CD4-positive, alpha-beta T cell treated with Interleukin-4 for 1 hour (primary cell): Measurements from ENCODE around the gene KIRREL3.

Experiments used
- DNase-seq, 2 donors: peaks; one replicate each; pipeline ENCODE4 v3.0.0-alpha.2; 2020 to 2022

Gene KIRREL3

DNA sequence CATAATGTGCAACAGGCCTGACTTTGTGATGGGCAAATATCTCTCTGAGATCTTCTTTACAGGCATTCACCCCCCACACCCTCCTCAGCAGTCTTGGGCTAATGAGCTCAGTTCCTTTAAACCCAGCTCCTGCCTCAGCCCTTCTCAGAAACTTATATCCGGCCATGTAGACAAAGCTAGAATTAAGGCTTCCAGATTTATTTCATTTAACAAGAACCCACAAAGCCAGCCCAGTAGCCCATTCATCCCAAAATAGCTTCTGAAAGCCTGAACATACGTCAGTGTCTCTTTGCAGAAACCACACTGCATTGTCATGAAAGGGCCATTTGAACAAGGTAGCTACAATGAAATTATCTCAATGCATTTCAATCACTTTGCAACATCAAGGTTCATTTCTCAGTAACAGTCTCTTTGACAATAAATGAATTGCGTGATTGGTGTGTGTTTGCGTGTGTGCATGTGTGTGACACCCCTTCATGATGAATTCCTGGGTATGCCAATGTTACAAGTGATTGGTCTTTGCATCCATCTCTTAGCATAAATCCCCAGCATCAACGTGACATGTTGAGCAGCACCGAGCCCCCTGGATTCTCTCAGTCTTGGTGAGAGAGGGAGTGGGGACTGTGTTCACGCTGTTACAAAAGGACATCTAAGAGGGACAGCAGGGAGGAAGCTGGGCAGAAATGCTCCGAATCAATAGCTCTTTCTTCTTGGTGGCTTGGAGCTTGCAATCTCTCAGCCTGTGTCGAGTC is 299.6 kb downstream of the KIRREL3 start:
- DNase-seq = no peak

GRCh38 chr11:126698576-126698975 is 302.0 kb downstream of the KIRREL3 start:
- no peak for DNase-seq

- no peak for DNase-seq
Measured at GRCh38 chr11:126697936-126698335, 302.6 kb downstream of the KIRREL3 start.

GRCh38 chr11:126696982-126697381 is 303.6 kb downstream of the KIRREL3 start:
- DNase-seq = no peak

DNA sequence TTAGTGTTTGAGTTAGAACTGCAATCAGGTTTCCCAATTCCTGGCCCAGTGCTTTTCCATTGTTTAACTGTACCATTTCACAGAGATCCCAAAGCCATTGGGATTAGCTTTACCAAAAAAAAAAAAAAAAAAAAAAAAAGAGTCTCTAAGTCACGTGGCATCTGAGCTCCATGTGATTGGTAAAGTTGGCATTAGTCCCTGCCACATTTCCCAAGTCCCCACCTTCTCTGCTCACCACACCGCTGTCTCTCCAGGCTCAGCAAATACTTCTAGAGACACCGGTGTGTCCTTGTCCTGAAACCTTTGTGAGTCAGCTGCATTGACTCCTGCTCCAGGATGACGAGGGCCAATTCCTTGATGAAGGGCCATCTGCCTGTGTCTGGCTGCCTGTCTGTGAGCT is 305.3 kb downstream of the KIRREL3 start:
- no peak for DNase-seq

DNA sequence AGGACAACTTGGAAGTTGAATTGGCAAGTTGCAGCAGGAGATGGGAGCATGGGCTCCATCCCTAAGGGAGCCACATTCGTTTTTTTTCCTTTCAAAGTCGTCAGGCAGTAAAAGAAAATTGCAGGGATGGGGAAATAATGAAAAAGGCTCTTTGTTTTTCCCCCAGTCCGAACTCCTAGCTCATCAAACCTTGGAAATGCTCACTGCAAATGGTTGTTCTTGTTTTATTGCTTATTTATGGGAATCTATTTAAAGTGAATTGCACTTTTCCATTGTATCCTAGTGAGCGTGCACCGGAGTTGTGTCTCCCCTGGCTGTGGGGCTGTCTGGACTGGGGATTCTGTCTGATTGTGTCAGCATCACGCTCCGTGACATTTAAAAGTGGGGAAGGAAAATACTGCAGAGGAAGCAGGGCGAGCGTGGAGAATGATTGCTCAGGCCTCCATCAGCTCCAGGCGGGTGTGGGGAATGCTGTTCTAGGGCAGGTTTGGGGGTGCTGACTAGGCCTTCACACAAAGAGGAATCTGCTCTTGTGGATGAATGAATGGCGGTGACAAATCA is 306.4 kb downstream of the KIRREL3 start:
- DNase-seq = no peak

DNA sequence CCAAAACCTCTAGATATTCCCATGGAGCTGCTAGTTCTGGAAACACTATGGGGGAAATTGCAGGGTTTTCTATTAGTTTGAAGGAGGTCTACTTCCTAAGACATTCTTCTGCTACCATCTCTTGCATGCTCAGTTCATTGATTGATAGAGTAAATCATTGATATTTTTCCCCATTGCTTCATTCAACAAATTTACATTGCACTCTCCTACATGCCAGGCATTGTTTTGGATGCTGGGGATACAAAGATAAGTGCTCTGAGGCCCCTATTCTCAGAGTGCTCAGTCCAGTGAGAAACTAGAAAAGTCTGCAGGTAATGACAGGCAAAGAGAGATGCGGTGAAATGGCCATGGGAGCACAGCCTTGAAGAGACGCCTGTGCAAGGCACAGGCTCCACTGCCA is 313.1 kb downstream of the KIRREL3 start:
- no peak for DNase-seq

DNA sequence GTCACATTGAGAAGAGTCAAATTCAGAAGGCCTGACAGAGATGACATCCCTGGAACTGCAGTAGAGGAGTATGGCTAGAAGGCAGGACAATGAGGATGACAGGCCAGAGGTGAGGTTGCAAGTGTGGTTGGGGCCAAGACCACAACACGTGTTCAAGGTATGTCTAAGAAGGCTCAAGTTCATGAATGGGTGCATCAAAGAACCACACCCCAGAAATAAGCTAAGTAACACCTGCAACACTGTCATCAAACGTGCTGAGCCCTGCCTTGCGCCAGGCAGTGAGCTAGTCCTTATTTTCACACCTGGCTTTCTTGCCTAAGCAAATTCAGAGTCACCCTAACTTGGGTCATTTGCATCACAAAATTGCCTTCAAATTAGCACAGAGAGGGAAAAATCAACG is 313.6 kb downstream of the KIRREL3 start:
- no peak for DNase-seq

DNA sequence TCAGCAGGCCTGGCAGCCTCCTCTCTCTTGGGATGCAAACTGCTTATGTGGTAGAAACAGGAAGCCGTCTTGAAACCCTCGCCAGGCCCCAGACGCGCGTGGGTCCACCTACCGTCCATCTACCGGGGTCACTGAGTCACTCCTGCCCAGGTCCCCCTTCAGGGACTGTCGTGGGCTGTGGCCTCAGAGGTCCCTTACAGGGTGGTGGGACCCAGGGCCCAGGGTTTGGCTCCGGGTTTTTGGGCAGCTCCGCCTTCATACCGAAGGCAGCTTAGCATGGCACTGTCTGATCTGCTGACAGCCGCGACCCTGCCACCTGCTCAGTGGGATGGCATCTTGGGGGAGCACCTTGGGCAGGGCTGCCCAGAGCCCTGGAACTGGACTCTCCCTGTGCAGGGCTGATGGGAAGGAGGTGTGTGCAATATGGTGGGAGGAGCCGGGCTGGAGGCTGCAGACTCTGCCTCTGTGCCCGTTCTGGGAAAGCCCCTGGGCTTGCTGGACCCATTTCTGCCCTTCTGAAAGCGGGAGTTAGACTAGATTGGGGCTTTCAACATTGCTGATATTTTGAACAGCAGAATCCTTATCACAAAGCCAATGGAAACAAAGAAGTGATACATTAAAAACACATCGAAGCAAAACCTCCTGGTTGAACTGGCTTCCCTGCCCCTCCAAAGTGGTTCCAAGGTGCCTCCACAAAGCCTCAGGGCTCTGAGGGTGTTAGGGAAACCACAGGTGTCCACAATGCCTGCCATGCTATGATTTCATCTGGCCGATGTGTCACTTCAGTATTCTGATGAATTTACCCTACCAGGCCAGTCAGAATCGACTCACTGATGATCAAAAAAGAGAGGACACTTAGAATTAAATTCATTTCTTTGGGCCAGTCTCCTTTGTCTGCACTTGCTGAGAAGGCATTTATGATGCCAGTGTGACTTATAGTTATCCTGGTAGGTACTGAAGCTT is 316.5 kb downstream of the KIRREL3 start:
- no peak for DNase-seq

DNA sequence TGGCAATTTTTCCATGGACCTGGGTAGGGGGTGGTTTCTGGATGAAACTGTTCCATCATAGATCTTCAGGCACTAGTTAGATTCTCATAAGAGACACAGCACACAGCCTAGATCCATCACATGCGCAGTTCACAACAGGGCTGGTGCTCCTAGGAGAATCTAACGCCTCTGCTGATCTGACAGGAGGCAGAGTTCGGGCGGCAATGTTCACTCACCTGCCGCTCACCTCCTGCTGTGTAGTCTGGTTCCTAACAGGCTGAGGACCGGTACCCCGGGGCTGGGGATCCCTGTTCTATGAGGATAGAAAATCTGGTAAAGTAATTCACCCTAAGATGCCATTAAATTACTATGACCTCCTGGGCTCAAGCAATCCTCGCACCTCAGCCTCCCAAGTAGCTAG is 318.0 kb downstream of the KIRREL3 start:
- DNase-seq = no peak

DNA sequence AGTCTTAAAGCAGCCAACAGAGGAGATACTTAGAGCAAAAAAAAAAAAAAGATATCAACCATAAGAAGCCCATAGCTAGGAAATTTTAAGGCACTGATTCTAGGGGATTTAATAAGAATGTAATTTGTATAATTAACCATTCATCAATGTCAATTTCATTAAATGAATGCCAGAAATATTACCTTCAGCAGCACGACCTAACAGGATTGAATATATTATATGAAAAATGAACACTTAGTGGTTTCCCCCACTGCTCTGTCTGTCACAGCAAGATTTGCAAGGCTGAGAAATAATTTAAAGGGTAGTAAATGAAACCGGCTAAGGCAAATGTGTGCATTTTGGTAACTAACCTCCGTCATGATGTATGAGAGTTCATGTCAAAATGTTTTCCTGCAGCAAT is 319.9 kb downstream of the KIRREL3 start:
- no peak for DNase-seq

DNA sequence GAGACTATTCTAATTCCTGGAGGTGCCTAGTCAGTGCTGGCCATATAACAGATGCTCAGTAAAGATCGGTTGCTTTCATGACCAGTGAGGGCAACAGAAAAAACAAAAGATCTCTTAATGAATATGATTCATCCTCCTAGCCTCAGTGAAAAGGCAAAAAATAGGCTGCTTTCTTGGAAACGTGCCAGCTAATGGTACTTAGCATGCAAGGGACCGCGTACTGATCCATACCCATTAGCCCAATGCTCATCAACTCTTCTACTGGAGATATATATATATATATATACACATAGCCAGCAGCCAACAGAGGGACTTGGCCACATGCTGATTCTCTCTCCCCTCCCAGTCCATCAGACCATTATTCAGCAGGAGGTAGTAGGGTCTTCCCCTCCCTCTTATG is 320.4 kb downstream of the KIRREL3 start:
- DNase-seq = no peak

- no peak for DNase-seq
Measured at GRCh38 chr11:126679033-126679432, 321.5 kb downstream of the KIRREL3 start.

DNA sequence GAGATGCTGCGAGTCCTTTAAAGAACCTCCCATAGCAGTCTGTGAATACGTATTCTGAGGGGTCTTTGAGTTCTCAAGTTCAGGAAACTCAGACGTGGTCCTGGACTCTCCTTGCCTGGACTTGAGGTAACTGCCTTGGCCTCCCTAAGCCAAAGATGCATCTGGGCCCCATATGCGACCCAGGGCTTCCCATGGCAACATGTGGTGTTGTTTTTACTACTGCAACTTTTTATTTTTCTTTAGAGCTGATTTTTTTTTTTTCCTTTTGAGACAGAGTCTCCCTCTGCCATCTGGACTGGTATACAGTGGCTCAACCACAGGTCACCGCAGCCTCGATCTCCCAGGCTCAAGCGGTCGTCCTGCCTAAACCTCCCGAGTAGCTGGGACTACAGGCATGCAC is 324.0 kb downstream of the KIRREL3 start:
- no peak for DNase-seq

- DNase-seq = no peak
Measured at GRCh38 chr11:126673319-126673718, 327.3 kb downstream of the KIRREL3 start.

DNA sequence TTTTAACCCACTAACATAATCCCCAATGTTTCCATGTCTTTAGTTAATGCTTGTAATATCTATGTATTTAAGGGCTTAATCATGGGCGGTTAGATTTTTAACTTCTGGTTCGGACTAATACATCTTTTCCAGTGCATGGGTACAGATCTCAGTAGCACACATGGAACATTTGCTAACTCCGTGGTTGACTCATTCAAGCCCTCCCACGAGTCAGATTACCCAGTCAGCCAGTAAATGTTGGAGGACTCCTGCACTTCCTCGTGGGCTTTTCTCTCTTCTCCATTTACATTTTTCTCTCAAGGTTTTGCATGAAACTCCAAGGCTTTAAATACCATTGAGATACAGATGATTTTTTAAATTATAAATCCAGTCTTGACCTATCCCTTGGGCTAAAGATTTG is 331.2 kb downstream of the KIRREL3 start:
- DNase-seq = no peak

DNA sequence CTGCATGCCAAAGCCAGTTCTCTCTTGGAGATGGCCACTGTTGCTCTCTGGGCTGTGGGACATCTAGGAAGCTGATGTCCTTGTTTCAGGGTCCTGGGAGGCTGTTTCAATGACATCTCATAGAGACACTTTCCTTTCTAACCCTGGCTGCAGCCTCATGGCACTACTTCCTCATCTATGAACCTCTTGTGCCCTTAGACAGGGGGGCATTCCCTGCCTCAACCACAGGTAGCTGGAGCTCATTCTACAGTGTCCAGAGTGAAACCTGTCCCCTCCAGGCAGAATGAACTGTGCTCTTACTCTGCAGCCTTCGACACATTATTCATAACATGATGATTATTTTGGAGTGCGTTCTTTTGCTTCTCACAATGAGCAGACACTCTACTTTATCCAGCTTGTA is 335.9 kb downstream of the KIRREL3 start:
- no peak for DNase-seq

- no peak for DNase-seq
Measured at GRCh38 chr11:126663749-126664592, 336.6 kb downstream of the KIRREL3 start.

GRCh38 chr11:126662035-126662790 is 338.4 kb downstream of the KIRREL3 start:
- DNase-seq = no peak

DNA sequence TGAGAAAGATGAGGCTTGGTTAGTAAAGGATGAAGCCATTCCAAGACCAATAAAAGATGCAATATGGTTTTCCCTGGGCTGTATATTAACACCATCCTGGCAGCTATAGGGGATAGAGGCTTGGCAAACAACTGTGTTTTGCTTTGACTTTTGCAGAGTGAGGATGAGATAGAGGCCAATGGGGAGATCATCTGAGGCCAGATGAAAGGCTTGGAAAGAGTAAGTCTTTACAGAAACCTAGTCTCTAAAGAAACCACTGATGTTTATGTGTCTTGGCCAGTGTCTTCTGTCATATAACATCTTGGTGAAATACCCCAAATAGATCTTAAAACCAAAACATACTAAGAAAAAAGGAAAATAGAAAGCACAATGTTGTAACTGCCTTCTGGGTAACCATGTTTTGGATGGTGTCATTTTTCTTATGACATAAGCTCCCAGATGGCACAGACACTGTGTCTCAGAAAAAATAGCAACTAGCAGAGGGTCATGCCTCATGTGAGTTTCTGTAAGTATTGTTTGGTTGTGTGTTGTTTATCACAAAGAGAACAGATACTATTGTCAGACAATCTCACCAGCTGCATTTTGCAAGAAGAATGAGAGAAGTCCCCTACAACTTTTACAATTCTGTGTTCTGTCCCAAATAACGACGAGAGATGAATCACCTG is 339.7 kb downstream of the KIRREL3 start:
- no peak for DNase-seq

GRCh38 chr11:126660321-126660720 is 340.2 kb downstream of the KIRREL3 start:
- no peak for DNase-seq
